NCI-H69 (cell line): ENCODE results near the gene ACKR2.

ENCODE experiments used
- DNase-seq: peaks from one replicate; lab custom pipeline; 2025; lab: John Stamatoyannopoulos, UW

The ACKR2 gene

GRCh38 chr3:42809202-42809601 lies at the start of gene ACKR2:
Gene ACKR2 (plus strand): TSS chr3:42809445. CDS start chr3:42864503, 55,058 bp downstream.
- DNase-seq = no peak

GRCh38 chr3:42762046-42762724 lies 47.1 kb upstream of the ACKR2 start:
- peak; percentile 84 for DNase-seq

- peak; percentile 69 for DNase-seq
Observed at GRCh38 chr3:42763021-42763420, 46.2 kb upstream of the ACKR2 start.

GRCh38 chr3:42764115-42764514 lies 45.1 kb upstream of the ACKR2 start:
- DNase-seq = no peak

GRCh38 chr3:42764561-42765295 lies 44.5 kb upstream of the ACKR2 start:
- DNase-seq = no peak

- DNase-seq = no peak
Observed at GRCh38 chr3:42769477-42770131, 39.6 kb upstream of the ACKR2 start.

- DNase-seq = no peak
Observed at GRCh38 chr3:42771271-42771670, 38.0 kb upstream of the ACKR2 start.

- peak; percentile 96 for DNase-seq
Observed at GRCh38 chr3:42772670-42773408, 36.4 kb upstream of the ACKR2 start, which contains the start of gene CCDC13. Gene CCDC13 (minus strand): TSS chr3:42773253. CDS start chr3:42758345, 14,908 bp downstream.

- no peak for DNase-seq
Observed at GRCh38 chr3:42773409-42773751, 35.9 kb upstream of the ACKR2 start.

GRCh38 chr3:42778644-42779043 lies 30.6 kb upstream of the ACKR2 start:
- no peak for DNase-seq

- no peak for DNase-seq
Observed at GRCh38 chr3:42780398-42780797, 28.8 kb upstream of the ACKR2 start.

GRCh38 chr3:42780892-42781700 lies 28.1 kb upstream of the ACKR2 start:
- DNase-seq = peak; percentile 71

GRCh38 chr3:42786212-42786611 lies 23.0 kb upstream of the ACKR2 start:
- DNase-seq = no peak

GRCh38 chr3:42786631-42787030 lies 22.6 kb upstream of the ACKR2 start:
- DNase-seq = no peak

- DNase-seq = peak; percentile 76
Observed at GRCh38 chr3:42790714-42791229, 18.5 kb upstream of the ACKR2 start.

- no peak for DNase-seq
Observed at GRCh38 chr3:42795621-42796181, 13.5 kb upstream of the ACKR2 start.

GRCh38 chr3:42796332-42796885 lies 12.8 kb upstream of the ACKR2 start:
- DNase-seq = no peak

GRCh38 chr3:42799376-42799775 lies 9.9 kb upstream of the ACKR2 start:
- peak; percentile 7 for DNase-seq

GRCh38 chr3:42800251-42800650 lies 9.0 kb upstream of the ACKR2 start:
- DNase-seq = no peak

GRCh38 chr3:42801048-42801620 lies 8.1 kb upstream of the ACKR2 start:
- DNase-seq = no peak
